Vagina (tissue), 2 donors: ENCODE measurements around the gene ZFP62.

Experiments used
- CTCF ChIP-seq, 3 experiments: fragments of 450-650 bp in 2 of 3; fragments of 200-600 bp in 1 of 3; sonication (generic) in 1 of 3; IDR thresholded peaks; one replicate each; pipeline ENCODE4 v1.5.1; 2017 to 2019; ENCODE audit warnings: antibody characterized with exemption in 3 of 3, mild to moderate bottlenecking in 2 of 3, moderate library complexity in 2 of 3
- POLR2A ChIP-seq, 2 donors: fragments of 450-650 bp; IDR thresholded peaks; one replicate each; pipeline ENCODE4 v1.6.1; 2017; ENCODE audit warnings: antibody characterized with exemption in 2 of 2, mild to moderate bottlenecking in 2 of 2, moderate library complexity in 2 of 2

DNA sequence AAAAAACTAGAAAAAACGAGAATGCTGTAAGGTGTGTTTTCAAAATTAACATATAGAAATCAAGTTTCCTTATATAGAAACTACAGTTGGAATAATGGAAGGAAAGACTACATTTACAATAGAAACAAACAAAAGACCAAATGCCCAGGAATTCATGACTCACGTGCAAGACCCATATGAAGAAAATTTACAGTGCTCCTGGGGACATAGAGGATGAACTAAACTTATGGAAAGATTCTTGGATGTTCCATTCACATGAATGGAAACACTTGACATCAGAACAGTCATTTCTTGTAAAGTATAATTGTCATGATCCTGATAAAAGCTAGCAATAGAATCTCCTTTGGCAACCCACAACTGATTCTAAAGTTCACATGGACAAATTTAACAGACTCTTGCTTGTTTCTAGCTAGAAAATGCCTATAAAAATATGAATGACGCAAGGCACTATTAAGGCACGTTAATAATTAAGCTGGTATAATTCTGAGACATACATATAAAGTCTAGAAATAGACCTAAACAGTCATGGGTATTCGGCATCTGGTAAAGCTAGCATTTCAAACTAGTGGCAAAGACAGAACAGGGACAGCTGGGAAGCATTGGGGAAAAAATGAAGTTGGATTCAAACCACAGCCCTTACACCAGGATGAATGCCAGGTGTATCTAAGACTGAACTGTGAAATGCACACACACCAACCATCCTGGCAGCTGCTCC lies 5.1 kb upstream of the ZFP62 start:
- TF ChIP-seq CTCF (IDR thresholded peaks at IDR 0.05) (no peak), POLR2A (IDR thresholded peaks at IDR 0.05) (no peak)
